Measurements from ENCODE around the gene SAV1.

The SAV1 gene

GRCh38 chr14:50669441-50669986, 1.4 kb upstream of the SAV1 start:
- Histone ChIP-seq H3K9ac (ENCODE audit: low read depth, low read length, poor library complexity, severe bottlenecking) (no peak overlapping the region), H3K4me3 (ENCODE audit: low read length, poor library complexity, severe bottlenecking) (no peak overlapping the region), H3K27me3 (ENCODE audit: insufficient read depth, low read length, poor library complexity, severe bottlenecking) (no peaks in the 10 kb centered on the region), H4K20me1 (ENCODE audit: insufficient read depth, low read length, poor library complexity, severe bottlenecking) (peaks cover 9% of the 10 kb centered on the region), H3K4me1 (ENCODE audit: insufficient read depth, low read length, poor library complexity, severe bottlenecking) (peaks cover 32% of the 10 kb centered on the region), H3F3A (ENCODE audit: low read depth) (peaks cover 6% of the 10 kb centered on the region; the same call in 1 of the 2 replicates), H3K4me2 (ENCODE audit: low read depth, low read length, poor library complexity, severe bottlenecking) (peak overlapping the region; percentile 77), H3K9me3 (ENCODE audit: insufficient read depth, low read depth, low read length) (no peaks in the 10 kb centered on the region), H3K36me3 (ENCODE audit: insufficient read depth, low read length) (no peaks in the 10 kb centered on the region), H3K9me2 (replicated peaks; ENCODE audit: low read depth, low read length) (no peaks in the 10 kb centered on the region), H3K79me2 (ENCODE audit: insufficient read depth, low read length) (peaks cover 25% of the 10 kb centered on the region), H2AFZ (ENCODE audit: low read length) (peak overlapping the region; percentile 34; the same call in 1 of the 2 replicates)
- TF ChIP-seq EZH2phosphoT487 (IDR thresholded peaks at IDR 0.05; ENCODE audit: borderline replicate concordance) (no peak), CTCF (conservative IDR thresholded peaks at IDR 0.05; ENCODE audit: low read length) (no peak)

- Histone ChIP-seq H3K9ac (ENCODE audit: low read depth, low read length, poor library complexity, severe bottlenecking) (peak overlapping the region; percentile 69), H3K4me1 (ENCODE audit: insufficient read depth, low read length, poor library complexity, severe bottlenecking) (peaks cover 32% of the 10 kb centered on the region)
- no peak for TF ChIP-seq EZH2phosphoT487 (IDR thresholded peaks at IDR 0.05; ENCODE audit: borderline replicate concordance)
- no peak for TF ChIP-seq CTCF (conservative IDR thresholded peaks at IDR 0.05; ENCODE audit: low read length)
Measured at GRCh38 chr14:50668826-50669143, 679 bp upstream of the SAV1 start.

GRCh38 chr14:50667684-50667995, 466 bp downstream of the SAV1 start:
- peak overlapping the region; percentile 98 for H2AFZ ChIP-seq (ENCODE audit: low read length)
- peaks cover 32% of the 10 kb centered on the region for H3K4me1 ChIP-seq (ENCODE audit: insufficient read depth, low read length, poor library complexity, severe bottlenecking)
- no peaks in the 10 kb centered on the region for H3K9me3 ChIP-seq (ENCODE audit: insufficient read depth, low read depth, low read length)
- peaks cover 9% of the 10 kb centered on the region for H4K20me1 ChIP-seq (ENCODE audit: insufficient read depth, low read length, poor library complexity, severe bottlenecking)
- peak; percentile 28; the same call in 1 of the 2 replicates for TF ChIP-seq CTCF (conservative IDR thresholded peaks at IDR 0.05; ENCODE audit: low read length)
- TF ChIP-seq EZH2phosphoT487 (IDR thresholded peaks at IDR 0.05; ENCODE audit: borderline replicate concordance) = no peak
- H3K4me2 ChIP-seq (ENCODE audit: low read depth, low read length, poor library complexity, severe bottlenecking) = peak overlapping the region; percentile 77
- H3K79me2 ChIP-seq (ENCODE audit: insufficient read depth, low read length) = peaks cover 25% of the 10 kb centered on the region
- H3K27me3 ChIP-seq (ENCODE audit: insufficient read depth, low read length, poor library complexity, severe bottlenecking) = no peaks in the 10 kb centered on the region
- peak overlapping the region; percentile 77 for H3K4me3 ChIP-seq (ENCODE audit: low read length, poor library complexity, severe bottlenecking)
- peaks cover 6% of the 10 kb centered on the region; the same call in 1 of the 2 replicates for H3F3A ChIP-seq (ENCODE audit: low read depth)
- no peaks in the 10 kb centered on the region for H3K9me2 ChIP-seq (replicated peaks; ENCODE audit: low read depth, low read length)
- peak overlapping the region; percentile 69 for H3K9ac ChIP-seq (ENCODE audit: low read depth, low read length, poor library complexity, severe bottlenecking)
- no peaks in the 10 kb centered on the region for H3K36me3 ChIP-seq (ENCODE audit: insufficient read depth, low read length)

More at GRCh38 chr14:50668826-50669143, 679 bp upstream of the SAV1 start:
- Histone ChIP-seq H4K20me1 (ENCODE audit: insufficient read depth, low read length, poor library complexity, severe bottlenecking) (peaks cover 9% of the 10 kb centered on the region), H2AFZ (ENCODE audit: low read length) (peak overlapping the region; percentile 98), H3F3A (ENCODE audit: low read depth) (peaks cover 6% of the 10 kb centered on the region; the same call in 1 of the 2 replicates), H3K9me2 (replicated peaks; ENCODE audit: low read depth, low read length) (no peaks in the 10 kb centered on the region), H3K9me3 (ENCODE audit: insufficient read depth, low read depth, low read length) (no peaks in the 10 kb centered on the region), H3K27me3 (ENCODE audit: insufficient read depth, low read length, poor library complexity, severe bottlenecking) (no peaks in the 10 kb centered on the region), H3K4me3 (ENCODE audit: low read length, poor library complexity, severe bottlenecking) (peak overlapping the region; percentile 77), H3K36me3 (ENCODE audit: insufficient read depth, low read length) (no peaks in the 10 kb centered on the region), H3K4me2 (ENCODE audit: low read depth, low read length, poor library complexity, severe bottlenecking) (peak overlapping the region; percentile 77), H3K79me2 (ENCODE audit: insufficient read depth, low read length) (peaks cover 25% of the 10 kb centered on the region)

All from Loucy (cell line).